ENCODE measurements around the gene FCSK. TPM values are rescaled to one million over a fixed set of nuclear protein-coding genes. Genes with fewer than 3 reads are reported as not detected.

Gene FCSK
- total RNA-seq, 3 donors from 2014 or later (not counting 1 experiment from before 2014, with no cell fraction given): 28.5 to 33.0 (median 29.6) TPM

DNA sequence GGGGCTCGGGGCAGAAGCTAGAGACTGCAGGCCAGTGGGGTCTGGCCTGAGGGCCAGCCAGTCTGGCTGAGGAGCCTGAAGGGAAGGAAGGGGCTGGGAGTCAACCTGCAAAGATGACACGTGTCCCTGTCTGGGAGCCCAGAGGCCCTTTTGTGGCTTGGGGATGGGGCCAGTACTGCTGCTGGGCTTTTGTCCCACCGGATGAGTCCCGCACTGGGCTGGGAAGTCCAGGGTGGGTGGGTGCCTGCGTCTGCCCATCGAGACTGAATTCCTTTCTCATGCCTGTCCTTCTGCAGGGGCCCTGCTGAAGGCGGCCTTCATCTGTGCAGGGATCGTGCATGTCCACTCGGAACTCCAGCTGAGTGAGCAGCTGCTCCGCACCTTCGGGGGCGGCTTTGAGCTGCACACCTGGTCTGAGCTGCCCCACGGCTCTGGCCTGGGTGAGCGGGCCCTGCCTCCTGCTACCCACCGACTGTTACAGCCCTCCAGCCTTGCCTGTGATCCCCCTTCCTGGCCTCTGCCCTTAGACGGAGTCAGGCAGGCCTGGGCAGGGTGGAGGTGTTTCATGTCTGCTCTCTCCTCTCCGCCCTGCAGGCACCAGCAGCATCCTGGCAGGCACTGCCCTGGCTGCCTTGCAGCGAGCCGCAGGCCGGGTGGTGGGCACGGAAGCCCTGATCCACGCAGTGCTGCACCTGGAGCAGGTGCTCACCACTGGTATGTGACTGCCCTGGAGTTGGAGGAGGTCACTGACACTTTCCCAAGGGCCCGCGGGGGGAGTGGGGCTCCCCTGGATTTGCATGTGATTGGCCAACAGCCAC lies 20.9 kb downstream of the FCSK start:
- DNase-seq (no peak), ATAC-seq (no peak)
- Histone ChIP-seq H3K27me3 (ENCODE audit: control insufficient read depth, insufficient read depth, low read length) (no peaks in the 10 kb centered on the region), H3K9me3 (ENCODE audit: control insufficient read depth, insufficient read depth, low read length) (no peaks in the 10 kb centered on the region), H3K36me3 (ENCODE audit: control insufficient read depth, insufficient read depth, low read length) (peaks cover 29% of the 10 kb centered on the region), H3K4me3 (ENCODE audit: low read length) (no peak overlapping the region), H3K27ac (ENCODE audit: low read length) (no peak overlapping the region), H3K4me1 (ENCODE audit: control insufficient read depth, insufficient read depth, low read length) (peaks cover 5% of the 10 kb centered on the region)
- Mint-ChIP-seq H3K27ac (no peak overlapping the region), H3K4me3 (no peak overlapping the region), H3K4me1 (no peaks in the 10 kb centered on the region), H3K27me3 (ENCODE audit: low read depth in 2 of 2) (no peaks in the 10 kb centered on the region), H3K36me3 (no peaks in the 10 kb centered on the region), H3K9me3 (no peaks in the 10 kb centered on the region)
- intact Hi-C loops (cut with micrococcal nuclease): no loop called here
- TF ChIP-seq, protein P1, sequence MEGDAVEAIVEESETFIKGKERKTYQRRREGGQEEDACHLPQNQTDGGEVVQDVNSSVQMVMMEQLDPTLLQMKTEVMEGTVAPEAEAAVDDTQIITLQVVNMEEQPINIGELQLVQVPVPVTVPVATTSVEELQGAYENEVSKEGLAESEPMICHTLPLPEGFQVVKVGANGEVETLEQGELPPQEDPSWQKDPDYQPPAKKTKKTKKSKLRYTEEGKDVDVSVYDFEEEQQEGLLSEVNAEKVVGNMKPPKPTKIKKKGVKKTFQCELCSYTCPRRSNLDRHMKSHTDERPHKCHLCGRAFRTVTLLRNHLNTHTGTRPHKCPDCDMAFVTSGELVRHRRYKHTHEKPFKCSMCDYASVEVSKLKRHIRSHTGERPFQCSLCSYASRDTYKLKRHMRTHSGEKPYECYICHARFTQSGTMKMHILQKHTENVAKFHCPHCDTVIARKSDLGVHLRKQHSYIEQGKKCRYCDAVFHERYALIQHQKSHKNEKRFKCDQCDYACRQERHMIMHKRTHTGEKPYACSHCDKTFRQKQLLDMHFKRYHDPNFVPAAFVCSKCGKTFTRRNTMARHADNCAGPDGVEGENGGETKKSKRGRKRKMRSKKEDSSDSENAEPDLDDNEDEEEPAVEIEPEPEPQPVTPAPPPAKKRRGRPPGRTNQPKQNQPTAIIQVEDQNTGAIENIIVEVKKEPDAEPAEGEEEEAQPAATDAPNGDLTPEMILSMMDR (IDR thresholded peaks at IDR 0.05): no peak
- WGBS (ENCODE audit: insufficient coverage): 92% methylated on average over 24 of the region's 24 CpGs

DNA sequence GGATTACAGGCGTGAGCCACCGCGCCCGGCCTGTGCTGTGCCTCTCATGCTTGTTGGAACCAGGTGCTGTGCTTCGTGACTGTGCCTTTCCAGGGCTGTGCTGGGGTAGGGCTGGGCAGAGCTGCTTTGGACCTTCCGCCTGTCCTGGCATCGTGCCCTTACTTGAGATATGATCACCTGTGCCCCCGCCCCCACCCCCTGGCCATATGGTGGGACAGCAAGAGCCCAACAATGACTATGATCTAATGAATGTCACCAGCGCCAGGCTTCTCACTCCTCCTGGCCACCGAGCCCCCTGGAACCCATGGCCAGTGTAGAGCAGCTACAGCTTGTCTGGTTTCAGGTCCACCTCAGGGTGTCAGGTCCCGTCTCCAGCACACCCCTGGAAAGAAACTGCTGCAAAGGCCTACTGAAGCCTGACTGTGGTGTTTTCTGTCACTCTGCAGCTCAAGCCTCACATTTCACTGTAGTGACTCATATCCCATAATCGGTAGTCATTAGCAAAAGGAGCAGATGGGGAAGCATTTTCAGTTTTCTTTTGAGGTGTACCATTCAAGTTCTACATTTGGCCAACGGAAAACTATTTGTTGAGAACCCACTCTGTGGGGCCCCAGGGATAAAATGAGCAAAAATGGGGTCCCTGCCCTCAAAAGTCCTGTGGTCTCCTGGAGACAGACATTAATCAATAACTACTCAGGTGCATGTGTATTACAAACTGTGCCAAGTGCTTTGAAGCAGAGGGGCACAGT lies 22.1 kb downstream of the FCSK start:
- ATAC-seq: no peak
- no peak overlapping the region for H3K4me3 ChIP-seq (ENCODE audit: low read length)
- Mint-ChIP-seq H3K4me1 (no peaks in the 10 kb centered on the region), H3K4me3 (no peak overlapping the region), H3K27me3 (ENCODE audit: low read depth in 2 of 2) (no peaks in the 10 kb centered on the region), H3K36me3 (no peaks in the 10 kb centered on the region), H3K9me3 (no peaks in the 10 kb centered on the region), H3K27ac (no peak overlapping the region)
- TF ChIP-seq, protein P1 (IDR thresholded peaks at IDR 0.05): no peak
- no peaks in the 10 kb centered on the region for H3K9me3 ChIP-seq (ENCODE audit: control insufficient read depth, insufficient read depth, low read length)
- H3K4me1 ChIP-seq (ENCODE audit: control insufficient read depth, insufficient read depth, low read length): peaks cover 5% of the 10 kb centered on the region
- DNase-seq: no peak
- H3K27ac ChIP-seq (ENCODE audit: low read length): no peak overlapping the region
- WGBS (ENCODE audit: insufficient coverage): 86% methylated on average over 13 of the region's 13 CpGs
- H3K36me3 ChIP-seq (ENCODE audit: control insufficient read depth, insufficient read depth, low read length): peaks cover 40% of the 10 kb centered on the region
- H3K27me3 ChIP-seq (ENCODE audit: control insufficient read depth, insufficient read depth, low read length): no peaks in the 10 kb centered on the region
- intact Hi-C loops (cut with micrococcal nuclease): no loop called here

DNA sequence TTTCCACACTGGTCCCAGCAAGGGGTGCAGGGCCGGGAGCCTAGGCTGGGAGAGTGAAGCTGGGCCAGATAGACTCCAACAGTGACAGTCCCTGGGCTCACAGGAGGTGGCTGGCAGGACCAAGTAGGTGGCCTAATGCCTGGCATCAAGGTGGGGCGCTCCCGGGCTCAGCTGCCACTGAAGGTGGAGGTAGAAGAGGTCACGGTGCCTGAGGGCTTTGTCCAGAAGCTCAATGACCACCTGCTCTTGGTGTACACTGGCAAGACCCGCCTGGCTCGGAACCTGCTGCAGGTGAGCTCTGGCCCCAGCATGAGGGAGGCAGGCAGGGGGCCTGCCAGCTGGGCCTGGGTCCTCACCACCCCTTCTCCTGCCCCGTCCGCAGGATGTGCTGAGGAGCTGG lies 23.8 kb downstream of the FCSK start:
- H3K4me3 ChIP-seq (ENCODE audit: low read length): no peak overlapping the region
- WGBS (ENCODE audit: insufficient coverage): 88% methylated on average over 8 of the region's 8 CpGs
- no peaks in the 10 kb centered on the region for H3K9me3 ChIP-seq (ENCODE audit: control insufficient read depth, insufficient read depth, low read length)
- Mint-ChIP-seq H3K9me3 (no peaks in the 10 kb centered on the region), H3K36me3 (no peaks in the 10 kb centered on the region), H3K4me3 (no peak overlapping the region), H3K27me3 (ENCODE audit: low read depth in 2 of 2) (no peaks in the 10 kb centered on the region), H3K27ac (peak overlapping the region; percentile 29 to 48), H3K4me1 (no peaks in the 10 kb centered on the region)
- ATAC-seq (no peak), DNase-seq (no peak)
- no peak overlapping the region for H3K27ac ChIP-seq (ENCODE audit: low read length)
- H3K4me1 ChIP-seq (ENCODE audit: control insufficient read depth, insufficient read depth, low read length): peaks cover 5% of the 10 kb centered on the region
- no peaks in the 10 kb centered on the region for H3K27me3 ChIP-seq (ENCODE audit: control insufficient read depth, insufficient read depth, low read length)
- intact Hi-C loops (cut with micrococcal nuclease): no loop called here
- TF ChIP-seq, protein P1 (IDR thresholded peaks at IDR 0.05): no peak
- H3K36me3 ChIP-seq (ENCODE audit: control insufficient read depth, insufficient read depth, low read length): peaks cover 50% of the 10 kb centered on the region

All from natural killer cell (primary cell).